Measurements from ENCODE around the gene ATF5. TPM values are rescaled to one million over a fixed set of nuclear protein-coding genes. Genes with fewer than 3 reads are reported as not detected.

ATF5 gene
- total and polyA plus RNA-seq, 2 donors (not counting 1 experiment from before 2014, with no cell fraction given): 7.4 to 7.9 TPM

GRCh38 chr19:49977881-49978280 is 48.9 kb downstream of the ATF5 start:
- no peaks in the 10 kb centered on the region for H3K9me3 ChIP-seq (ENCODE audit: control insufficient read depth, insufficient read depth, low read depth, low read length)
- no peak overlapping the region for H3K4me3 ChIP-seq (replicated peaks in 1 of 4; ENCODE audit: control extremely low read depth in 1 of 4, insufficient read depth in 1 of 4, low read depth in 3 of 4, low read length in 4 of 4)
- no peak overlapping the region for H3K4me2 ChIP-seq (ENCODE audit: extremely low read depth, insufficient read depth, low read length)
- H3K27me3 ChIP-seq (ENCODE audit: control insufficient read depth, insufficient read depth, low read length): no peaks in the 10 kb centered on the region
- H3K9ac ChIP-seq (ENCODE audit: insufficient read depth, low read length): no peak overlapping the region
- no peak for DNase-seq (ENCODE audit: low read depth in 2 of 2)
- no peaks in the 10 kb centered on the region for H3K36me3 ChIP-seq (ENCODE audit: control insufficient read depth, insufficient read depth, low read length)
- no peak for TF ChIP-seq EZH2 (IDR thresholded peaks at IDR 0.05; ENCODE audit: low read length, missing control alignments)
- TF ChIP-seq CTCF (conservative IDR thresholded peaks at IDR 0.05 in 1 of 2, IDR thresholded peaks at IDR 0.05 in 1 of 2; ENCODE audit: low read depth in 1 of 2, low read length in 2 of 2): no peak
- no peaks in the 10 kb centered on the region for H4K20me1 ChIP-seq (ENCODE audit: control insufficient read depth, extremely low read depth, insufficient read depth, low read length)
- no peaks in the 10 kb centered on the region for H3K4me1 ChIP-seq (ENCODE audit: control insufficient read depth, extremely low read depth, insufficient read depth, low read length)
- no peak overlapping the region for H3K27ac ChIP-seq (ENCODE audit: insufficient read depth, low read length)
- no peaks in the 10 kb centered on the region for H3K79me2 ChIP-seq (ENCODE audit: control insufficient read depth, insufficient read depth, low read length)
- no peak overlapping the region for H2AFZ ChIP-seq (ENCODE audit: low read length)

DNA sequence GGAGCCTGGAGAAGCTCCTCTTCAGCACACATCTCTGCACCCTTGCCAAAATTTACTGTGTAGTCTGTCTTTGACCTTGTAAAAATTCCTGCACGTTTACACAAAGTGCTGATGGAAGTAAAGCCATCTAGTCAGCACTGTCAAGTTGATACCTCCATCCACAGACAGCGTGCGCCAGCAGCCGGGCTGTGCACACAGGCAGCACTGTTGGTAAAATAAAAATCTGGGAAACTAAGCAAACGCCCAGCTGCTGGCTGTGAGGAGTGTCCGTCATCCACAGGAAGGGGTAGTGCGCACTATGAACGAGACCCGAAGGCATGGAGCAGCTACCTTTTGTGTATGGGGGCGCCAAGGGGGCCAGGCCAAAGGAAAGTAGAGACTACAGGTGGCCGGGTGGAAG is 49.3 kb downstream of the ATF5 start:
- Histone ChIP-seq H3K4me1 (ENCODE audit: control insufficient read depth, extremely low read depth, insufficient read depth, low read length) (no peaks in the 10 kb centered on the region), H3K27me3 (ENCODE audit: control insufficient read depth, insufficient read depth, low read length) (no peaks in the 10 kb centered on the region), H3K9me3 (ENCODE audit: control insufficient read depth, insufficient read depth, low read depth, low read length) (no peaks in the 10 kb centered on the region), H3K9ac (ENCODE audit: insufficient read depth, low read length) (no peak overlapping the region), H2AFZ (ENCODE audit: low read length) (no peak overlapping the region), H3K4me2 (ENCODE audit: extremely low read depth, insufficient read depth, low read length) (no peak overlapping the region), H4K20me1 (ENCODE audit: control insufficient read depth, extremely low read depth, insufficient read depth, low read length) (no peaks in the 10 kb centered on the region), H3K36me3 (ENCODE audit: control insufficient read depth, insufficient read depth, low read length) (no peaks in the 10 kb centered on the region), H3K79me2 (ENCODE audit: control insufficient read depth, insufficient read depth, low read length) (no peaks in the 10 kb centered on the region), H3K4me3 (replicated peaks in 1 of 4; ENCODE audit: control extremely low read depth in 1 of 4, insufficient read depth in 1 of 4, low read depth in 3 of 4, low read length in 4 of 4) (no peak overlapping the region), H3K27ac (ENCODE audit: insufficient read depth, low read length) (no peak overlapping the region)
- TF ChIP-seq EZH2 (IDR thresholded peaks at IDR 0.05; ENCODE audit: low read length, missing control alignments) (no peak), CTCF (conservative IDR thresholded peaks at IDR 0.05 in 1 of 2, IDR thresholded peaks at IDR 0.05 in 1 of 2; ENCODE audit: low read depth in 1 of 2, low read length in 2 of 2) (no peak)
- DNase-seq (ENCODE audit: low read depth in 2 of 2): no peak

DNA sequence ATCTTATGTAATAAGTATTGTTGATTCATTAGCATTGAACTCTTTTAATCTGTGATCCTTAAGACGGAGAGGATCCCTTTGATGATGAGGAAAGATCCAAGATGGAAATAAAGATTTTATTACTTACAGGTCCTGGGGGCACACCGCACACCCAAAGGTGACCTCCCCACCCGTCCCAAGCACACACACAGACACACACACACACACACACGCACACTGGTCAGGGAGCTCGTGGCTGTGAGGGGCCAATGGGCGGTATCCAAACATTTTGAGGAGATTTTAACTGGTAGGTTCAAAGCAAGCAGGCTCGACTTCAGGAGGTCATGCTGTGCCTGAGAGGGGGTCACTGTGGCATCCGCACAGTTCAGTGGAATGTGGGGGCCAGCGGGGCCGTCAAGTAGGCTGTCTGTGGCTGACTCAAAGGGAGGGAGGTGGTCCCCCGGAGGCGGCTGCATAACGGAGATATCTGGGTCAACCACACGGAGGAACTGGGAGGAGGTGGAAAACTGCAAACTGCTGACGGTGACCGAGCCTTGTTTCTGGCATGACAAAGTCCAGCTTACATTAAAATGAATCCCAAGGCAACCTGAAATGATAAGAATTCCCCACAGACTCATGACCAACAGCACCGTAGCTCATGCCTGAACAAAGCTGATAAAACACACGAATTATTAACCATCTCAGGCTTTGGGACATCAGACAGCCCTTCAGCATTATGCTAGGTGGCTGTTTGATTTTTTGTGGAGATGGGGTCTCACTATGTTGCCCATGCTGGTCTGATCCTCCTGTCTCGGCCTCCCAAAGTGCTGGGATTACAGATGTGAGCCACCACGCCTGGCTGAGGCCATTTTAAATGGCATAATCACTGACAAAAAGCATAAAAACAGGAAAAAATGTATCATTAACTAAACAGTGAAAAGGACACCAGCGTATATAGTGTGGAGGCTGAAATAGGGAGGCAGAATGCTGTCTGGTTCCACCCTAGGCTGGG is 52.9 kb downstream of the ATF5 start:
- no peak overlapping the region for H3K4me2 ChIP-seq (ENCODE audit: extremely low read depth, insufficient read depth, low read length)
- H4K20me1 ChIP-seq (ENCODE audit: control insufficient read depth, extremely low read depth, insufficient read depth, low read length): no peaks in the 10 kb centered on the region
- H3K9me3 ChIP-seq (ENCODE audit: control insufficient read depth, insufficient read depth, low read depth, low read length): no peaks in the 10 kb centered on the region
- no peak overlapping the region for H3K27ac ChIP-seq (ENCODE audit: insufficient read depth, low read length)
- TF ChIP-seq CTCF (conservative IDR thresholded peaks at IDR 0.05 in 1 of 2, IDR thresholded peaks at IDR 0.05 in 1 of 2; ENCODE audit: low read depth in 1 of 2, low read length in 2 of 2) (no peak), EZH2 (IDR thresholded peaks at IDR 0.05; ENCODE audit: low read length, missing control alignments) (no peak)
- no peaks in the 10 kb centered on the region for H3K4me1 ChIP-seq (ENCODE audit: control insufficient read depth, extremely low read depth, insufficient read depth, low read length)
- no peak overlapping the region for H3K9ac ChIP-seq (ENCODE audit: insufficient read depth, low read length)
- H3K36me3 ChIP-seq (ENCODE audit: control insufficient read depth, insufficient read depth, low read length): no peaks in the 10 kb centered on the region
- H3K27me3 ChIP-seq (ENCODE audit: control insufficient read depth, insufficient read depth, low read length): no peaks in the 10 kb centered on the region
- no peak for DNase-seq (ENCODE audit: low read depth in 2 of 2)
- H3K79me2 ChIP-seq (ENCODE audit: control insufficient read depth, insufficient read depth, low read length): no peaks in the 10 kb centered on the region
- H2AFZ ChIP-seq (ENCODE audit: low read length): no peak overlapping the region
- no peak overlapping the region for H3K4me3 ChIP-seq (replicated peaks in 1 of 4; ENCODE audit: control extremely low read depth in 1 of 4, insufficient read depth in 1 of 4, low read depth in 3 of 4, low read length in 4 of 4)

Other genes starting within 250 kb of the ATF5 start
- 0.26 and 0.33 TPM in 2 replicates for gene ADM5, start 239.6 kb upstream of the ATF5 start, total RNA-seq
- 0.06 and 0.15 TPM in 2 replicates for gene ADM5, start 239.6 kb upstream of the ATF5 start, polyA plus RNA-seq
- 18.0 and 31.2 TPM in 2 replicates for gene CPT1C, start 238.1 kb upstream of the ATF5 start, total RNA-seq
- 20.0 and 24.0 TPM in 2 replicates for gene CPT1C, start 238.1 kb upstream of the ATF5 start, polyA plus RNA-seq
- gene TSKS, start 165.9 kb upstream of the ATF5 start, total RNA-seq: 0.26 TPM in 1 of 2 replicates, not detected in the other
- 0.07 TPM in 1 of 2 replicates, not detected in the other for gene TSKS, start 165.9 kb upstream of the ATF5 start, polyA plus RNA-seq
- 53.4 and 95.0 TPM in 2 replicates for gene AP2A1, start 162.2 kb upstream of the ATF5 start, total RNA-seq
- gene AP2A1, start 162.2 kb upstream of the ATF5 start, polyA plus RNA-seq: 64.2 and 75.9 TPM in 2 replicates
- gene FUZ, start 115.9 kb upstream of the ATF5 start, total RNA-seq: 32.9 and 34.3 TPM in 2 replicates
- gene FUZ, start 115.9 kb upstream of the ATF5 start, polyA plus RNA-seq: 8.4 and 11.4 TPM in 2 replicates
- 10.0 and 11.2 TPM in 2 replicates for gene MED25, start 110.9 kb upstream of the ATF5 start, total RNA-seq
- gene MED25, start 110.9 kb upstream of the ATF5 start, polyA plus RNA-seq: 20.2 and 28.6 TPM in 2 replicates
- gene PTOV1, start 78.0 kb upstream of the ATF5 start, total RNA-seq: 35.2 and 56.0 TPM in 2 replicates
- 41.1 and 48.0 TPM in 2 replicates for gene PTOV1, start 78.0 kb upstream of the ATF5 start, polyA plus RNA-seq
- 21.1 and 32.9 TPM in 2 replicates for gene PNKP, start 61.6 kb upstream of the ATF5 start, total RNA-seq
- gene PNKP, start 61.6 kb upstream of the ATF5 start, polyA plus RNA-seq: 11.0 and 17.0 TPM in 2 replicates
- 9.2 and 12.2 TPM in 2 replicates for gene AKT1S1, start 51.9 kb upstream of the ATF5 start, total RNA-seq
- 37.4 and 51.3 TPM in 2 replicates for gene AKT1S1, start 51.9 kb upstream of the ATF5 start, polyA plus RNA-seq
- 10.0 and 19.5 TPM in 2 replicates for gene TBC1D17, start 51.5 kb upstream of the ATF5 start, total RNA-seq
- 32.5 and 34.2 TPM in 2 replicates for gene TBC1D17, start 51.5 kb upstream of the ATF5 start, polyA plus RNA-seq
- 1.2 and 1.5 TPM in 2 replicates for gene IL4I1, start 32.3 kb upstream of the ATF5 start, total RNA-seq
- gene IL4I1, start 32.3 kb upstream of the ATF5 start, polyA plus RNA-seq: 0.09 and 0.21 TPM in 2 replicates
- gene NUP62, start 299 bp downstream of the ATF5 start, total RNA-seq: 14.9 and 20.8 TPM in 2 replicates
- gene NUP62, start 299 bp downstream of the ATF5 start, polyA plus RNA-seq: 8.9 and 17.0 TPM in 2 replicates
- not detected in 2 replicates for gene SIGLEC11, start 32.0 kb downstream of the ATF5 start, total RNA-seq
- not detected in 2 replicates for gene SIGLEC11, start 32.0 kb downstream of the ATF5 start, polyA plus RNA-seq
- 21.3 and 26.9 TPM in 2 replicates for gene VRK3, start 96.2 kb downstream of the ATF5 start, total RNA-seq
- gene VRK3, start 96.2 kb downstream of the ATF5 start, polyA plus RNA-seq: 40.6 and 40.9 TPM in 2 replicates
- 5.9 and 6.4 TPM in 2 replicates for gene ZNF473, start 96.8 kb downstream of the ATF5 start, total RNA-seq
- 5.0 and 5.7 TPM in 2 replicates for gene ZNF473, start 96.8 kb downstream of the ATF5 start, polyA plus RNA-seq
- not detected in 2 replicates for gene IZUMO2, start 234.1 kb downstream of the ATF5 start, total RNA-seq
- gene IZUMO2, start 234.1 kb downstream of the ATF5 start, polyA plus RNA-seq: not detected in 2 replicates

Measured in fibroblast of lung (primary cell).